GM18498 (cell line): ENCODE data around the gene PQBP1.
"Not testable (repeated sequence)": the region's sequence is repeated elsewhere in the genome, so short reads cannot be mapped to it uniquely, and the experiment has no call there.

Experiments used
- ATAC-seq: cut with Tn5 transposase; IDR thresholded peaks from one replicate; pipeline ENCODE4 v1.9.1; 2021; ENCODE audit warnings: mild to moderate bottlenecking, moderate library complexity; ENCODE audit not compliant: unreplicated experiment

The PQBP1 gene, protein sequence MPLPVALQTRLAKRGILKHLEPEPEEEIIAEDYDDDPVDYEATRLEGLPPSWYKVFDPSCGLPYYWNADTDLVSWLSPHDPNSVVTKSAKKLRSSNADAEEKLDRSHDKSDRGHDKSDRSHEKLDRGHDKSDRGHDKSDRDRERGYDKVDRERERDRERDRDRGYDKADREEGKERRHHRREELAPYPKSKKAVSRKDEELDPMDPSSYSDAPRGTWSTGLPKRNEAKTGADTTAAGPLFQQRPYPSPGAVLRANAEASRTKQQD

DNA sequence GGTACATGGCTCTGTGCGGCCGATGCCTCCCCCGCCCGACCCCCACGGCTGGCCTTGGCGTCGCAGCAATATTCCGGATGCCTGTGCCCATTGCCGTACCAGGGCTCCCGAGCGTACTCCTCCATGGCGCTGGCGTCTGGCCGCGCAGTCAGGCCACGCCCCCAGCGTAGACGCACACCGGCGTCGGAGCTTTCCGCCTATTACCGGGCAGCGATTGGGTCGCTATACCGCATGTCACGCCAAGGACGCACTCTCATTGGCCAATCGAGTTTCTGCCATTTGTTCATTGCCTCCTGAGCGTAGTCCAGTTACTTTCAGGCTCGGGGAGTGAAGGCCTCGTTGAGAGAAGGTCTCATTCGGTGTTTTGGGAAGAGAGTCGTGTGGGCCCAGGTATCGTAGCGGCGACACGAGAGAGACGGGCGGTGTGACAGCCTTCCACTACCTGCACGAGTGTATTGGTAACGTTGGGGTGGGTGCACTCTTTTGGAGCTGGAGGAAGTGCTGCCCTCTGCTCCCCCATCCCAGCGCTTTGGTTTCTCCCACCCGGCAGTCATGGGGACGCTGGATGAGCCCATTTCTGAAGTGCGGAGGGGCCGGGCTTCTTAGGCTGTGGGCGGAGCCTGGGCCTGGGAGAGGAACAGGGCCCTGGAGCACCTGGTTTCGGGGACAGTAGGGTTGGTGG lies at the start of gene PQBP1, which contains the start of gene TIMM17B:
TSS of gene PQBP1 (plus strand) at position 306 of the 682 bp plus-strand sequence. CDS start 580 bp downstream, outside the sequence.
TSS of gene TIMM17B (minus strand) at position 144 of the 682 bp plus-strand sequence. CDS start at position 125, 19 bp downstream.
- ATAC-seq: peak; percentile 93

DNA sequence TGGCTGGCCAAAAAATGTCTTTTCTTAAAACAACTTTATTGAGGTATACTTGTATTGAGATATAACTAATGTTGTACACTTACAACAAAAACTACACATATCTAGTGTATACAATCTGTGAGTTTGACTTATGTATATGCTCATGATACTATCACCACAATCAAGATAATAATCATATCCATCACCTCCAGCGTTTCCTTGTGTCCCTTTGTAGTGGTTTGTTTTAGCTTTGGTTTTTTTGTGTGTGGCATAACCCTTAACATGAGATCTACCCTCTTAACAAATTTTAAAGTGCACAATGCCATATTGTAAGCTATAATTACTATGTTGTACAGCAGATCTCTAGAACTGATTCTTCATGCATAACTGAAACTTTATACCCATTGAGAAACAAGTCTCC lies 48.9 kb upstream of the PQBP1 start:
- no peak for ATAC-seq

DNA sequence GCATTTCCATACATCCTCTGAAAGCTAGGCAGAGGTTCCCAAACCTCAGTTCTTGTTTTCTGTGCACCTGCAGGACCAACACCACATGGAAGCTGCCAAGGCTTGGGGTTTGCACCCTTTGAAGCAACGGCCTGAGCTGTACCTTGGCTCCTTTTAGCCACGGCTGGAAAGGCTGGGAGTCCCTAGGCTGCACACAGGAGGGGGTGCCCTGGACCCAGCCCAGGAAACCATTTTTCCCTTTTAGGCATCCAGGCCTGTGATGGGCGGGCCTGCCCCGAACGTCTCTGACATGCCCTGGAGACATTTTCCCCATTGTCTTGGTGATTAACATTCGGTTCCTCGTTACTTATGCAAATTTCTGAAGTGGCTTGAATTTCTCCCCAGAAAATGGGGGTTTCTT lies 44.9 kb upstream of the PQBP1 start:
- no peak for ATAC-seq

DNA sequence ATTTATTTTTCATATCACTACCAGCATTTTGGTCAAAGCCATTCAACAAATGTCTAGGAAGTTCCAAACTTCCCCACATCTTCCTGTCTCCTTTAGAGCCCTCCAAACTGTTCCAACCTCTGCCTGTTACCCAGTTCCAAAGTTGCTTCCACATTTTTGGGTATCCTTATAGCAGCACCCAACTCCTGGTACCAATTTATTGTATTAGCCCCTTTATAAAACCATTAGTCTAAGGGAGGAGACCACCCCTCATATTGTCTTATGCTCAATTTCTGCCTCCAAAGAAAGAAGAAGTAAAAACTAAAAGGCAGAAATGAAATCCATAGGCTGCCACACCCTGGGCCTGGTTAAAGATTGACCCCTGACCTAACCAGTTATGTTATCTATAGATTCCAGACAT lies 44.2 kb upstream of the PQBP1 start:
- ATAC-seq: not testable (repeated sequence)

DNA sequence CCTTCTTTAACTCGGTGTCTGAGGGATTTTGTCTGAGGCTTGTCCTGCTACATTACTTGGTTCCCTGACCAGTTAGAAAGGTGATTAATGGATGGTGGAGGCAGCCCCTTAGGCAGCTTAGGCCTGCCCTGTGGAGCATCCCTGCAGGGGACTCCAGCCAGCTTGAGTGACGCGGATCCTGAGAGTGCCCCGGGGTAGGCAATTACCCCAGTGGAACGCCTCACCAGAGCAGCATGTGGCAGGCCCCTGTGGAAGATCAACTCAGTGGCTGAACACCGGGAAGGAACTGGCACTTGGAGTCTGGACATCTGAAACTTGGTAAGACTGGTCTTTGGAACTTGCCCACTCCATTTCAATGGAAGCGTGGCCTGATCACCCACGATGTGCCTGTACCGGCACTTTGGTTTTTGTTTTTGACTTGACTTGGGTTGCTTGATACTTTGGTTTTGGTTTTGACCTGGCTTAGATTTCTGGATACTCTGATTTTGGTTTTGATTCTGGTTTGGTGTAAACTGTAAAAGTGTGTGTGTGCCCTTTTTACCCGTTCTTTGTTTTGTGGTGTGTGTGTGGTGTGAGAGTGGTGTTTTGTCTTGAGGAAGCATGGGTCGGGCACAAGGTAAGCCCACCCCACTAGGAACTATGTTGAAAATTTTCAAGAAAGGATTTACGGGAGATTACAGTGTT lies 43.5 kb upstream of the PQBP1 start:
- ATAC-seq: not testable (repeated sequence)

DNA sequence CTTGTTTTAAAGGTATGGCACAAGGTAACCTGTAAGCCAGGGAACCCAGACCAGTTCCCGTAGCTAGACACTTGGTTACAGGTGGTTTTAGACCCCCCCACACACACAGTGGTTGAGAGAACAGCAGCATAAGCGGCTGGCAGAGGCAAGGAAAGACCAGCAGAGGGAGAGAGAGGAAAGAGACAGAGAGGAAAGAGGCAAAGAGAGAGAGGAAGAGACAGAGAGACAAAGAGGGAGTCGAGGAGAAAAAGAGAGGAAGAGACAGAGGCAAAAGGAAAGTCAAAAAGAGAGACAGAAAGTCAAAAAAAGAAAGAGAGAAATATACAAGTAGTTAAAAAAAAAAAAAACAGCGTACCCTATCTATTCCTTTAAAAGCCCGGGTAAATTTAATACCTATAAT lies 42.8 kb upstream of the PQBP1 start:
- ATAC-seq: no peak

DNA sequence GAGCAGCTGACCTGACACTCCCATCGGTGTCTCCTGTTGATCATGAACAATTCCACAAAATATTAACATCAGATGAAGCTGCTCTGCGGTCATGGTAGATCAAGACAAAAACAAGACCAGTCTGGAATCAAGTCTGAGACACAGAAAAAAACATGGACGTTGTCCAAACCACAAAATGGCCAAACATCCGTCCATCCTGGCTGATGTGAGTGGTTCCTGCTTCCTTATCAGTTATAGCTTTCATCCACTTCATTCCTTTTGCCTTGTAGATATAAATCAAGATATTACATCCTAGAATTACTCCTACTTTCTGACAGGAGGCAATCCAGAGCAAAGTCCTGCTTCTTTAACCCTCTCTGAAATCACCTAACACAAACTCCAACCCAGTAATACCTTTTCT lies 33.5 kb upstream of the PQBP1 start:
- no peak for ATAC-seq

DNA sequence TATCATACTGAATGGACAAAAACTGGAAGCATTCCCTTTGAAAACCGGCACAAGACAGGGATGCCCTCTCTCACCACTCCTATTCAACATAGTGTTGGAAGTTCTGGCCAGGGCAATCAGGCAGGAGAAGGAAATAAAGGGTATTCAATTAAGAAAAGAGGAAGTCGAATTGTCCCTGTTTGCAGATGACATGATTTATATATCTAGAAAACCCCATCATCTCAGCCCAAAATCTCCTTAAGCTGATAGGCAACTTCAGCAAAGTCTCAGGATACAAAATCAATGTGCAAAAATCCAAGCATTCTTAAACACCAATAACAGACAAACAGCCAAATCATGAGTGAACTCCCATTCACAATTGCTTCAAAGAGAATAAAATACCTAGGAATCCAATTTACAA lies 25.7 kb upstream of the PQBP1 start:
- ATAC-seq: not testable (repeated sequence)

DNA sequence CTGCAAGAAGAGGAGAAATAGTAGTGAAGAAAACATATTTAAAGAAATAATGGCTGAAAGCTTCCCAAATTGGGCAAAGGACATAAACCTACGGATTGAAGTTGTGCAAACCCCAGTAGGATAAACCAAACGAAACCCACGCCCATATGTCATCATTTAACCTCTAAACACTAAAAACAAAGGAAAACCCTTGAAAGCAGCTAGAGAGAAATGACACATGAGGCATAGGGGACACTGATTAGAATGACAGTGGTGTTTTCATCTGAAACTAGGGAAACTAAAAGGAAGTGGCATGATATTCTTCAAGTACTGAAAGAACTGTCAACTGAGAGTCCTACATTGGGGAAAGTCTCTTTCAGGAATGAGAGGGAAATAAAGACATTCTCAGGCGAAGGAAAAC lies 20.8 kb upstream of the PQBP1 start:
- not testable (repeated sequence) for ATAC-seq

DNA sequence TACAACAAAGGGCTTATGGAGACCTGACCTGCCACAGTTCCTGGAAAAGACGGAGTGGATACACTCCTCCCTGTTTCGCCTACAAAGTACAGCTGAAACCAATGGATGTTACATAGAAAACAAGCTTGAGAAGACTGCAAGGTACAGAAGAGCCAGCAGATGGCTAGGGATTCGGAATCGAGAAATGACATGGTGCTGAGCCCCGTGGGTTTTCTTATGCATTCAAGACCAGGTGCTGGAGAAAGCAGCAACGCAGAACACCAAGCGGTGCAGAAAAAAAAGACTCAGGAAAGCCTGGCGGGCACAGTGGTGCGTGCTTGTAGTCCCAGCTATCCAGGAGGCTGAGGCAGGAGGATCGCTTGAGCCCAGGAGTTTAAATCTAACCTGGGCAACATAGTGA lies 14.0 kb upstream of the PQBP1 start:
- no peak for ATAC-seq

DNA sequence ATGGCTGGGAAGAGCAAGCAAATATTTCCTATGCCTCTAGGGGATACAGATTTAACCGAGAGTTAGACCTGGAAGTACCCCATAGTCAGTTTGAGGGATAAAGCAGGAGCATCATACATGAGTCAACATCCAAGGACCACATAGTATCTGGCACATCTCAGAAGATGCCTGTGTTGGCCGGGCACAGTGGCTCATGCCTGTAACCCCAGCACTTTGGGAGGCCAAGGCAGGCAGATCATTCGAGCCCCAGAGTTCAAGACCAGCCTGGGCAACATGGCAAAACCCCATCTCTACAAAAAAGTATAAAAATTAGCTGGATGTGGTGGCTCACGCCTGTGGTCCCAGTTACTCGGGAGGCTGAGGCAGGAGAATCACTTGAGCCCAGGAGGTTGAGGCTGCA lies 11.1 kb upstream of the PQBP1 start:
- not testable (repeated sequence) for ATAC-seq

DNA sequence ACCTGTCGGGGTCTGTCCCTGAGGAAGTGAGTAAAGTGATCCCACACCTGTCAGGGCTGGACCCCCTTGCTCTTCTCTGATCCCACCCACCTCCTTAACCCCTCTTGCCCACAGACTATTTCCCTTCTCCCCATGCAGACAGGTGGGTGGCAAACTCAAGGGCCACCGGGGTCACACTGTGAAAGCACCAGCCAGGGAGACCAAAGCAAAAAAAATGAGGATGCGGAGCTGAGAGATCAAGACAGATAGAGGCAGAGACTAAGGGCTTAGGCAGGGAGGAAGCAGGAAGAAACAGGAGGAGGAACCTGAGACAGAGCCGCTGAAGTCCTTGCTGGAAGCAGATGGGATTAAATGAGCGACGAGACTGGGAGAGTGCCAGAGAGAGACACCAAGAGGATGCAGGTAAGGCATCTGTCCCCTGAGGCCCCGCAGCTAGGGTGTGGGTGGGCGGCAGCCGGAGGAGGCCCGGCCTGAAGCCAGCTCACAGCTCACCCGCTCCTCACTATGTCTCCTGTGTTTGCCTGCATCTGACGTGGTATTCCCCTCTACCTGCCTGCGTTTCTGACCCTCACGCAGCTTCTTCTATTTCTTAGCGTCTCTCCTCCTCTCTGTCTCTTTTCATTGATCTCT lies 7.3 kb upstream of the PQBP1 start:
- no peak for ATAC-seq

DNA sequence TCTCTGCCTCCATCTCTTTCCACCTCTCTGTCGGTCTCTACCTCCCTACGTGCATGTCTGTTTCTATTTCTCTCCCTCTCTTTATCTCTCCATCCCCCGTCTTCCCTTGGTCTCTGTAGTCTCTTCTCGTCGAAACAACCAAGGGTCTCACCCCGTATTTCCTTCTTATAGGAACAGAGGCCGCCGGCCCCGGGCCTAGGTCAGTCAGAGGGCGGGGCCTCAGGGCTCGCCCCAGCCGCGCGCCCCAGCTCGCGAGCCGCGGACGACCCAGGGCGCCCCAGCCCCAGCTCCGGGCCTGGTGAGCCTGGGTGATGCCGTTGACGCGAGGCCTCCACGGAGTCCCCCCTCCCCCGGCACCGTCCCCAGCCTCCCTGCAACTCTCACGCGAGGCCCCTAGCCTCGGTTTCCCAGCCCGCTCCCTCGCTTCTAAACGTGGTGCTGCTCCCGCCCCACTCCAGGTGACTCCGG lies 6.8 kb upstream of the PQBP1 start:
- ATAC-seq: peak; percentile 57

DNA sequence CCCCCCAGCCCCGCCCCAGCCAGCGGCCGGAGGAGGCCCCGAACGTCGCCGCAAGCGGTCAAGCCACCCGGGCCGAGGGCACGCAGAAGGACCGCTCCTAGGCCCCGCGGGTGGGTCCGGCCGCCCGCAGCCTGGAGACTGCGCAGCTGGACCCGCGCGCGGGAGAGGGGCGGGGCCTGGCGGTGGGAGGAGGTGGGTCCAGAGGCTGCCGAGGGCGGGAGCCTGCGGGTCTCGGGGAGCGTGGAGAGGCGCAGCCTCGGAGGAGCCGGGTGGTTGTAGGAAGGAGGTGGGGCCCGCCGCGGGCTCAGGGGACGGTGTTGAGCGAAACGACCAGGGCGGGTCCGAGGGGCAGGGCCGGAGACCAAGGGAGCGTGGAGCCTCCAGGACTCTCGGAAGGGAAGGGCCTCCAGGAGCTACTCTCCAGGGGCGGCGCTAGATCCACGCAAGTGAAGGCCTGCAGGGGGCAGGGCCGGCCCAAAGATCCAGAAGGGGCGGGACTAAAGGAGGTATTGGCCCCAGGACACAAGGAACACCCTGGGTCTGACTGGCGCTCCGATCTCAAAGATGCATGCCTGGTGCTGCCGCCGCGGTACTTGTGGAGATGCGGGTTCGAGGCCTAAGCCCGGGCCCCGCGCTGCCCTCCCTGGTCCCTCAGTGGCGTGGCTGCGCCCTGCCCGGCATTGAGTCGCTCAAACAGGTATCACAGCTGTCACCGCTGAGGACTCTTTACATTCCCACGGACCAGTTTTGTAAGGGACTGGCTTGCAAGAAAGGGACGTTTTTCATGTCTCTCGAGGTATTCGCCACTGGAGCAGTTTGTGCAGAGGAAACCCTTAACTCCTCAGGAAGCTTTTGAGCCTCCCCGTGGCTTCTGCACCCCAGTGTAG lies 6.1 kb upstream of the PQBP1 start:
- ATAC-seq: peak; percentile 91

DNA sequence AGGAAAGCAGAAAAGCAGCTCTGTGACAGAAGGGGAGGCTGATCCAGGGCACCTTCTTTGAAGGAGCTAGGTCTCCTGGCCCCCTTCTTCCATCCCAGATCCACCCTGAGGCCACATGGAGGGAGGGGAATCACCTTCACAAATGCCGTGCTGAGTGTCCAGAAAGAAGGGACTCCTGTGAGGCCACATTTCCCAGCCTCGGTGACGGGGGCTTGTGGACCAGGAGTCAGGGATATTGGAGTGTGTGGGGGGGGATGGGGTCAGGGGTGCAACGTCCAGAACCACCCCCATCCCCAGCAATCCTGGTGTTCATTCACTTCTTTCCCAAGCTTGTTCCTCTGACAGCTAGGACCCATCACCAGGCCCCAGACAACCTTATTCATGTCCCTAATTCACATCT lies 4.8 kb upstream of the PQBP1 start:
- no peak for ATAC-seq

DNA sequence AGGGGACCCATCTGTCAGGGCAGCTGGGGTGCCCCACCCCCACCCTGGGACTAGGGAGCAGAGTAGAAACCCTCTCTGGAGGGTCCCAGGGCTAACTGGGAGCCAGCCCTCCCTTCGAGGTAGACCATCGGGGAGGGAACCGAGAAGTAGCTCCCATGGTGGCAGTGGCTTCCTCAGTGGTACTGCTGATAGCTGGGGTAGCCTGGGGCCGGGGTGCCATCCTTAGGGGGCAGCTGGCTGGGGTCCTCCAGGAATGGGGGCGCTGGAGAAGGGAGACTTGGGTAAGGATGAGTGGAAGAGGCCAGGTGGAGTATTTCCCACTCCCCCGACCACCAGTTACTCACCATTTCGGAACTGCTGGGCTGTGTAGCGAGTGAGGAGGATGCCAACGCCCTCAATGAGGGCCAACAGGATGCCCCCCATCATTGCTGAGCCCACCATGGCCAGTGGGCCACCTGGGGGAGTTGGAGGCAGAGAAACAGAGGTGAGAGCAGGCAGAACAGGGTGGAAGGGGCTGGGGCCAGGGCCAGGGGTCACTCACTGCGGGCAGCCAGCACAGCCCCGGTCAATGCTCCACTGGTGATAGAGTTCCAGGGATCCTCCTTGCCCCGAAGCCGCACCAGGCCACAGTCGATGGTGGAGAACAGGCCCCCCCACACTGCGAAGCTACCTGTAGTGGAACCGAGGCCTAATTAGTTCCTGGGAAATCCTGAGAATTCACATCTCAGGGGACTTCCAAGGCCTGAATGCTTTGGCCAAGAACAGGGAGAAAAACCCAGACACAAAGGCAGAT lies 4.0 kb upstream of the PQBP1 start:
- no peak for ATAC-seq

DNA sequence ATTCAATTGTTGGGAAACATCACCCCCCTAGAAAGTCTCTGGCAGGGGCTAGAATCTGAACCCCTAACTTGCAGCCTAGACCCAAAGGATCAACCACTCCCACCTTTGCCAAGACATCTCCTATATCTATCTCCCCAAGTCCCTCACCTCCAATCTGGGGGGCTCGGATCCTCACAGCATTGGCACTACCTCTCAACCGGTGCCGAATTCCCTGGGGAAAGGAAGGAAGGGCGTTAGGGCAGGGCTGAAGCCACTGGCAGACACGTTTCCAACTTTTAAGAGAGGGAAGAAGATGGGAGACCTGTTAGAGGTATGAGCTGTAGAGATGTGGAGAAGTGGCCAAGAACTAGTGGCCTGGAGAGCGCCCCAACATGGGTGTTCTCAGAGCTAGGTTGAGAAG lies 2.8 kb upstream of the PQBP1 start:
- ATAC-seq: no peak

DNA sequence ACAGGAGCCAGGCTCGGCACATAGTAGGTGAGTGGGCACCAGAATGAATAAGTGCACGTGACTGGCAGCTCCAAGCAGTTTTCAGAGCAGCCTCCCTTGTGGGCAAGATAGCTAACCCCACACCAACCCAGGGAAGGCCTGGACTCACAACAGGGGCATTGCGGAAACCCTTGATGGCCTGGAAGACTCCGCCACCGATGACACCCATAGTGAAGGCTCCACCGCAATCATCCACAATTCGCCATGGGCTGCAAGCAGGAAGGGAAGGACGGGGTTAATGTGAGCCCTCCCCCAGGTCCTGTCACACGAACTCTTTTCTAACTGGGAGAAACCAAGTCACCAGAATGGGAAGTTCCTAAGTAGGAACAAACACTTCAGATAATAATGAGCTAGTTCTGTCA lies 1.1 kb upstream of the PQBP1 start:
- ATAC-seq: no peak

DNA sequence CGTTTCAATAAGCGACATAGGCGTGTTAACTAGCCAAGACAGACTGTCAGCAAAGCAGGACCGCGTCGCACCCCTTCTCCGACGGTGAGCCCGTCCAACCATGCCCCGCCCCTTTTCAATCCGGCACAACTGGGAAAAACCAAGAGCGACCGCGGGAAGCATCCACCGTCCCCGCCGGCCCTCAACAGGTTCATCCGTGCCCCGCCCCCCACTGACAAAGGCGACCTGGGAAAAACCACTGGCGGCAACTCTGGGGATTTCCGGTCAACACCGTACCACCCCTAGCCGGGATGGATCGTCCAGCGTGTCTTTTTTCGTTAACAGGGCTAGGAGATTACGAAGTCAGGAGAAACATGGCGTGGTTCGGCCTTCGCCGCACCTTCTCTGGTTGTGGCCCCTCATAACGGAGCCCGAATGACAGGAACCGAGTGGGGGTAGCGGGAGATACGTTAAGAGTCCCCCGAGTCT lies 539 bp upstream of the PQBP1 start:
- ATAC-seq: peak; percentile 16

DNA sequence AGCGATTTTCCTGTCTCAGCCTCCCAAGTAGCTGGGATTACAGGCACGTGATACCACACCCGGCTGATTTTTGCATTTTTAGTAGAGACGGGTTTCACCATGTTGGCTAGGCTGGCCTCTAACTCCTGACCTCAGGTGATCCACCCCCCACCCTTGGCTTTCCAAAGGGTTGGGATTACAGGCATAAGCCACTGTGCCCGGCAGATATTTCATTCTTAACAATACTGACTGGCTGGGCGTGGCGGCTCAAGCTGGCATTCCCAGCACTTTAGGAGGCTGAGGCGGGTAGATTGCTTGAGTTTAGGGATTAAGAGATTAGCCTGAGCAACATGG lies 1.3 kb downstream of the PQBP1 start:
- no peak for ATAC-seq
